Mucosa of rectum (tissue), 2 donors: ENCODE measurements around the gene RTRAF.
A peak's percentile ranks its signal among the peaks of the same experiment; 100 is the strongest.

Experiments used
- H3K27ac ChIP-seq, 2 donors: one replicate each; pipeline ENCODE4 v1.7.0; 2013; ENCODE audit warnings: inconsistent platforms in 2 of 2, low read depth in 2 of 2, low read length in 2 of 2
- H3K27me3 ChIP-seq, 2 donors: one replicate each; pipeline ENCODE4 v1.7.0; 2013; ENCODE audit warnings: low read length in 2 of 2; ENCODE audit not compliant: control insufficient read depth in 2 of 2, insufficient read depth in 2 of 2
- H3K36me3 ChIP-seq, 2 donors: one replicate each; pipeline ENCODE4 v1.7.0; 2013; ENCODE audit warnings: low read length in 2 of 2; ENCODE audit not compliant: control insufficient read depth in 2 of 2, insufficient read depth in 2 of 2
- H3K4me1 ChIP-seq, 2 donors: one replicate each; pipeline ENCODE4 v1.7.0; 2013; ENCODE audit warnings: low read length in 2 of 2, mild to moderate bottlenecking in 1 of 2; ENCODE audit not compliant: control insufficient read depth in 2 of 2, insufficient read depth in 2 of 2
- H3K4me3 ChIP-seq, 2 donors: one replicate each; pipeline ENCODE4 v1.7.0; 2013; ENCODE audit warnings: low read length in 2 of 2
- H3K9ac ChIP-seq, 2 donors: one replicate each; pipeline ENCODE4 v1.7.0; 2013; ENCODE audit warnings: low read length in 2 of 2, low read depth in 1 of 2, mild to moderate bottlenecking in 1 of 2
- H3K9me3 ChIP-seq, 2 donors: one replicate each; pipeline ENCODE4 v1.7.0; 2013; ENCODE audit warnings: low read length in 2 of 2; ENCODE audit not compliant: control insufficient read depth in 2 of 2
- donor health status: healthy.
- donor health status: Normal muscosa, but diverticular disease.

The RTRAF gene

GRCh38 chr14:51962711-51963110, 26.6 kb upstream of the RTRAF start:
- H3K9ac ChIP-seq: no peak overlapping the region
- no peak overlapping the region for H3K4me3 ChIP-seq
- H3K36me3 ChIP-seq: peaks cover 3 to 7% of the 10 kb centered on the region in 2 donors
- H3K27ac ChIP-seq: no peak overlapping the region
- no peaks in the 10 kb centered on the region for H3K27me3 ChIP-seq
- H3K9me3 ChIP-seq: peaks cover 0 to 4% of the 10 kb centered on the region in 2 donors
- no peaks in the 10 kb centered on the region for H3K4me1 ChIP-seq

- Histone ChIP-seq H3K9me3 (peaks cover 0 to 4% of the 10 kb centered on the region in 2 donors), H3K4me1 (no peaks in the 10 kb centered on the region), H3K4me3 (peak overlapping the region in 1 of 2 donors; percentile 2), H3K9ac (no peak overlapping the region), H3K27me3 (no peaks in the 10 kb centered on the region), H3K27ac (no peak overlapping the region), H3K36me3 (peaks cover 3 to 5% of the 10 kb centered on the region in 2 donors)
These were observed 26.1 kb upstream of the RTRAF start for GRCh38 chr14:51963286-51963685.

- H3K9ac ChIP-seq: no peak overlapping the region
- no peak overlapping the region for H3K27ac ChIP-seq
- no peaks in the 10 kb centered on the region for H3K36me3 ChIP-seq
- no peaks in the 10 kb centered on the region for H3K27me3 ChIP-seq
- no peak overlapping the region for H3K4me3 ChIP-seq
- no peaks in the 10 kb centered on the region for H3K4me1 ChIP-seq
- H3K9me3 ChIP-seq: no peaks in the 10 kb centered on the region
These were observed 21.8 kb upstream of the RTRAF start for GRCh38 chr14:51967521-51967920.

GRCh38 chr14:51969852-51970540, 19.4 kb upstream of the RTRAF start:
- Histone ChIP-seq H3K36me3 (no peaks in the 10 kb centered on the region), H3K9me3 (no peaks in the 10 kb centered on the region), H3K4me1 (no peaks in the 10 kb centered on the region), H3K27me3 (no peaks in the 10 kb centered on the region), H3K4me3 (no peak overlapping the region), H3K27ac (no peak overlapping the region), H3K9ac (no peak overlapping the region)

- H3K4me3 ChIP-seq: no peak overlapping the region
- H3K9ac ChIP-seq: no peak overlapping the region
- H3K36me3 ChIP-seq: no peaks in the 10 kb centered on the region
- no peaks in the 10 kb centered on the region for H3K9me3 ChIP-seq
- H3K4me1 ChIP-seq: no peaks in the 10 kb centered on the region
- H3K27me3 ChIP-seq: no peaks in the 10 kb centered on the region
- H3K27ac ChIP-seq: no peak overlapping the region
These were observed 16.8 kb upstream of the RTRAF start for GRCh38 chr14:51972566-51972965.

GRCh38 chr14:51977075-51977474, 12.3 kb upstream of the RTRAF start:
- Histone ChIP-seq H3K36me3 (no peaks in the 10 kb centered on the region), H3K27me3 (no peaks in the 10 kb centered on the region), H3K27ac (no peak overlapping the region), H3K4me1 (no peaks in the 10 kb centered on the region), H3K4me3 (no peak overlapping the region), H3K9me3 (no peaks in the 10 kb centered on the region), H3K9ac (no peak overlapping the region)

GRCh38 chr14:51978681-51979085, 10.7 kb upstream of the RTRAF start:
- Histone ChIP-seq H3K36me3 (no peaks in the 10 kb centered on the region), H3K4me3 (no peak overlapping the region), H3K4me1 (no peaks in the 10 kb centered on the region), H3K9me3 (no peaks in the 10 kb centered on the region), H3K27me3 (no peaks in the 10 kb centered on the region), H3K27ac (no peak overlapping the region), H3K9ac (no peak overlapping the region)

- Histone ChIP-seq H3K9me3 (no peaks in the 10 kb centered on the region), H3K36me3 (no peaks in the 10 kb centered on the region), H3K27ac (no peak overlapping the region), H3K27me3 (no peaks in the 10 kb centered on the region), H3K4me1 (no peaks in the 10 kb centered on the region), H3K9ac (no peak overlapping the region), H3K4me3 (no peak overlapping the region)
These were observed 10.1 kb upstream of the RTRAF start for GRCh38 chr14:51979088-51979709.

- Histone ChIP-seq H3K4me3 (no peak overlapping the region), H3K27ac (no peak overlapping the region), H3K9ac (no peak overlapping the region), H3K27me3 (no peaks in the 10 kb centered on the region), H3K9me3 (no peaks in the 10 kb centered on the region), H3K36me3 (no peaks in the 10 kb centered on the region), H3K4me1 (no peaks in the 10 kb centered on the region)
These were observed 8.0 kb upstream of the RTRAF start for GRCh38 chr14:51981218-51981854.

GRCh38 chr14:51988221-51988620, 1.1 kb upstream of the RTRAF start:
- peaks cover 0 to 15% of the 10 kb centered on the region in 2 donors for H3K4me1 ChIP-seq
- H3K27me3 ChIP-seq: no peaks in the 10 kb centered on the region
- H3K27ac ChIP-seq: no peak overlapping the region
- peaks cover 10 to 16% of the 10 kb centered on the region in 2 donors for H3K36me3 ChIP-seq
- no peak overlapping the region for H3K9ac ChIP-seq
- no peak overlapping the region for H3K4me3 ChIP-seq
- no peaks in the 10 kb centered on the region for H3K9me3 ChIP-seq
